ENCODE data around the gene BACE2.
"Not testable (repeated sequence)": the region's sequence is repeated elsewhere in the genome, so short reads cannot be mapped to it uniquely, and the experiment has no call there.

BACE2 gene

DNA sequence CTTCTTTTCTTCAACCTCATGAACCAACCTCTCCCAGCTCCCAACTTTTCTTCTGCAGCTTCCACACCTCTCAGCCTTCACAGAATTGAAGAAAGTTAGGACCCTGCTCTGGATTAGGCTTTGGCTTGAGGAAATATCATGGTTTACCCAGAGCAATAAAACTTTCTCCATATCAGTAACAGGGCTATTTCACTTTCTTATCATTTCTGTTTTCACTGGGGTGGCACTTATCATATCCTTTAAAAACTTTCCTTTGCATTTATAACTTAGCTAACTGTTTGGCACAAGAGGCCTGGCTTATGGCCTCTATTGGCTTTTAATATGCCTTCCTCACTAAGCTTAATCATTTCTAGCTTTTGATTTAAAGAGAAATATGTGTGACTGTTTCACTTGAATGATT is 139.3 kb downstream of the BACE2 start:
- no peak overlapping the region for H3K9ac ChIP-seq (ENCODE audit: low read depth, low read length)
- no peak overlapping the region for H3K4me2 ChIP-seq (ENCODE audit: insufficient read depth, low read length)
- DNase-seq (no peak), ATAC-seq (ENCODE audit: insufficient read depth, low read depth) (no peak)
- no peak overlapping the region for H3K27ac ChIP-seq (ENCODE audit: low read length)
- H3K27me3 ChIP-seq (ENCODE audit: insufficient read depth, low read length, poor library complexity), result no peaks in the 10 kb centered on the region
- H3K9me3 ChIP-seq (ENCODE audit: insufficient read depth, low read length, severe bottlenecking), result no peaks in the 10 kb centered on the region
- no peak overlapping the region for H2AFZ ChIP-seq (ENCODE audit: low read depth, low read length)
- no peak for TF ChIP-seq EZH2 (IDR thresholded peaks at IDR 0.05; ENCODE audit: borderline replicate concordance, low read depth, low read length, severe bottlenecking)
- TF ChIP-seq, protein P1, sequence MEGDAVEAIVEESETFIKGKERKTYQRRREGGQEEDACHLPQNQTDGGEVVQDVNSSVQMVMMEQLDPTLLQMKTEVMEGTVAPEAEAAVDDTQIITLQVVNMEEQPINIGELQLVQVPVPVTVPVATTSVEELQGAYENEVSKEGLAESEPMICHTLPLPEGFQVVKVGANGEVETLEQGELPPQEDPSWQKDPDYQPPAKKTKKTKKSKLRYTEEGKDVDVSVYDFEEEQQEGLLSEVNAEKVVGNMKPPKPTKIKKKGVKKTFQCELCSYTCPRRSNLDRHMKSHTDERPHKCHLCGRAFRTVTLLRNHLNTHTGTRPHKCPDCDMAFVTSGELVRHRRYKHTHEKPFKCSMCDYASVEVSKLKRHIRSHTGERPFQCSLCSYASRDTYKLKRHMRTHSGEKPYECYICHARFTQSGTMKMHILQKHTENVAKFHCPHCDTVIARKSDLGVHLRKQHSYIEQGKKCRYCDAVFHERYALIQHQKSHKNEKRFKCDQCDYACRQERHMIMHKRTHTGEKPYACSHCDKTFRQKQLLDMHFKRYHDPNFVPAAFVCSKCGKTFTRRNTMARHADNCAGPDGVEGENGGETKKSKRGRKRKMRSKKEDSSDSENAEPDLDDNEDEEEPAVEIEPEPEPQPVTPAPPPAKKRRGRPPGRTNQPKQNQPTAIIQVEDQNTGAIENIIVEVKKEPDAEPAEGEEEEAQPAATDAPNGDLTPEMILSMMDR (IDR thresholded peaks at IDR 0.05; ENCODE audit: borderline replicate concordance, extremely low read depth, low read length, poor library complexity, severe bottlenecking), result no peak
- no peak overlapping the region for H3K4me3 ChIP-seq (ENCODE audit: low read depth in 1 of 2, low read length in 2 of 2)
- H3K36me3 ChIP-seq (ENCODE audit: insufficient read depth, low read length), result no peaks in the 10 kb centered on the region
- no peaks in the 10 kb centered on the region for H4K20me1 ChIP-seq (ENCODE audit: insufficient read depth, low read length)
- H3K79me2 ChIP-seq (ENCODE audit: insufficient read depth, low read length), result no peaks in the 10 kb centered on the region
- no peaks in the 10 kb centered on the region for H3K4me1 ChIP-seq (ENCODE audit: insufficient read depth, low read length)

DNA sequence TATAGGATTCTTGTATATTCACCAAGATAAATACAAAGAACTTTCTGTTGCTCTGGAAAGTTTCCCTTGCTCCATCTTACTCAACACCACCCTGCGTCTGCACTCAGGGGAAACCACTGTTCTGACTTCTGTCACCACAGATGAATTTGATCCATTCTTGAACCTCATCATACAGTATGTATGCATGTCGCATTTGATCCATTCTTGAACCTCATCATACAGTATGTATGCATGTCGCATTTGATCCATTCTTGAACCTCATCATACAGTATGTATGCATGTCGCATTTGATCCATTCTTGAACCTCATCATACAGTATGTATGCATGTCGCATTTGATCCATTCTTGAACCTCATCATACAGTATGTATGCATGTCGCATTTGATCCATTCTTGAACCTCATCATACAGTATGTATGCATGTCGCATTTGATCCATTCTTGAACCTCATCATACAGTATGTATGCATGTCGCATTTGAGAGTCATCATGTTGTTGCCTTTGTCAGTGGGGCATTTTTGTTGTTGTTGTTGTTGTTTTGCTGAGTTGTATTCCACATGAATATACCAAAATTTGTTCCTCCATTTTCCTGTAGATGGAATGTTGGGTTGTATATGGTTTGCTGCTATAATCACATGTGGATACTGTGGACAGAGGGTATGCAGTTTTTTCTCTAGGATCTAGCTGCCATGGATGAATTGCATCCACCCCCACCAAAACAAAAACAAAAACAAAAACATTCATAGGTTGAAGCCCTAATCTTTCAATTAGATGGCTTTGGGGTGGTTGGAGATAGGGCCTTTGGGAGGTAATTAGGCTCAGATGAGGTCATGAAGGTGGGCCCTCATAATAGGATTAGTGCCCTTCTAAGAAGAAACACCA is 145.6 kb downstream of the BACE2 start:
- not testable (repeated sequence) for H3K4me3 ChIP-seq (ENCODE audit: low read depth in 1 of 2, low read length in 2 of 2); H3K27ac ChIP-seq (ENCODE audit: low read length); H3K4me1 ChIP-seq (ENCODE audit: insufficient read depth, low read length); H3K79me2 ChIP-seq (ENCODE audit: insufficient read depth, low read length); H3K9ac ChIP-seq (ENCODE audit: low read depth, low read length); H3K9me3 ChIP-seq (ENCODE audit: insufficient read depth, low read length, severe bottlenecking); DNase-seq; ATAC-seq (ENCODE audit: insufficient read depth, low read depth); H4K20me1 ChIP-seq (ENCODE audit: insufficient read depth, low read length); H3K4me2 ChIP-seq (ENCODE audit: insufficient read depth, low read length); H3K36me3 ChIP-seq (ENCODE audit: insufficient read depth, low read length); H3K27me3 ChIP-seq (ENCODE audit: insufficient read depth, low read length, poor library complexity); H2AFZ ChIP-seq (ENCODE audit: low read depth, low read length)

DNA sequence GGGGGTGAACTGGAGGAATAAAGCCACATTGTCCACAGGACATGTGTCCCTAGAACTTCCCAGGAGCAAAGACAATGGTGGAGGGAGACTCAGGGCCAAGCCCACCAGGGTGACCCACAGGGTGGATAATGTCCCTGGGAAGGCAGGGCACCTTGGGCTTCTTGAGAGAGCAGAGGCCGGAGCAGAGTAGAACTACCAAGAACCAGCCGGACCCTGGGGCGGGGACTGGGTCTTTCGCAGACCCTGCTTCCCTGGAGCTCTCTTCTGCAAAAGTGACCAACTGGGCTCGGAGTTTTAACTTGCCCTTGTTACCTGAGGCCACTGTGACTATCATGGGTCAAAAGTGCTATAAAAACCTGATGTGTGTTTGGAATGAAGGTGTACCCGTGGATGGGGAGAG is 147.8 kb downstream of the BACE2 start:
- Histone ChIP-seq H3K36me3 (ENCODE audit: insufficient read depth, low read length) (no peaks in the 10 kb centered on the region), H3K4me2 (ENCODE audit: insufficient read depth, low read length) (no peak overlapping the region), H3K27ac (ENCODE audit: low read length) (no peak overlapping the region), H3K9ac (ENCODE audit: low read depth, low read length) (no peak overlapping the region), H3K9me3 (ENCODE audit: insufficient read depth, low read length, severe bottlenecking) (no peaks in the 10 kb centered on the region), H3K4me1 (ENCODE audit: insufficient read depth, low read length) (0 out of 2 replicates have a peak, but pooled peaks cover 2% of the 10 kb centered on the region), H3K27me3 (ENCODE audit: insufficient read depth, low read length, poor library complexity) (no peaks in the 10 kb centered on the region), H2AFZ (ENCODE audit: low read depth, low read length) (no peak overlapping the region), H3K79me2 (ENCODE audit: insufficient read depth, low read length) (no peaks in the 10 kb centered on the region), H4K20me1 (ENCODE audit: insufficient read depth, low read length) (no peaks in the 10 kb centered on the region), H3K4me3 (ENCODE audit: low read depth in 1 of 2, low read length in 2 of 2) (no peak overlapping the region)
- TF ChIP-seq, protein P1 (IDR thresholded peaks at IDR 0.05; ENCODE audit: borderline replicate concordance, extremely low read depth, low read length, poor library complexity, severe bottlenecking), result no peak
- no peak for TF ChIP-seq EZH2 (IDR thresholded peaks at IDR 0.05; ENCODE audit: borderline replicate concordance, low read depth, low read length, severe bottlenecking)
- ATAC-seq (ENCODE audit: insufficient read depth, low read depth) (no peak), DNase-seq (no peak)

DNA sequence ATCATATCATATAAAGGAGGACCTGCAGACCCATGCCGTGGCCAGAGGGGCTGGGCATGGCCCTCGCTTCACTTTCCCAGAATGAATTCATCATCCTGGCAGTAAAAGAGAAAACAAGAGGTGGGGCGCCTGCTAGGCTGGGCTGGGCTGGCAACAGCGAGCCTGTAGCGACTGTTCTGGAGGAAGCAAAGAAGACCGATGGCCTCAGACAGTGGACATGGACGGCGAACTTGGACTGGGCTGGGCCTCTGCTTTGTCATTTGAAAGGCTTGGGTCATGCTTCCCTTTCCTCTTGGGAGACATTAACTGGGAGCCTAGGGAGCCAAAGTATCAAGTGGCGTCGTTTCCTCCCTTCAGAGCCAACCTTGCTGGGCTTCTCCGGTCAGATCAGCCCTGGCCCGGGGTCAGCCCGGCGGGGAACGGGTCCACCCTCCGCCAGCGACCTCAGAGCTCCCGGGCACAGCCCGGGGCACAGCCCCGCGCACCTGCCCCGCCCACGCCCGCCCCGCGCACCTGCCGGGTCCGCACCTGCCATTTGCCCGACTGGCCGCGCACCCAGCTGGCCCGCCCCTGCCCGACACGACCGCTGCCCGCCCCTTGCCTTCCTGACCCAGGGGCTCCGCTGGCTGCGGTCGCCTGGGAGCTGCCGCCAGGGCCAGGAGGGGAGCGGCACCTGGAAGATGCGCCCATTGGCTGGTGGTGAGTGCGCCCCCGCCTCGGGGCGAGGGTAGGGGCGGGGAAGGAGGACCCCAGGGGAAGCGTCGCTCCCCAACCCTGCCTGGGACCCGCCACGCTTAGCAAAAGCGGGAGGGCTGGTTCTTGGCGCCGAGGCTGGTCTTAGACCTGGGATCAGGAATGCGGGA is 148.5 kb downstream of the BACE2 start, which contains the start of gene FAM3B:
Gene FAM3B (plus strand): TSS at position 602 of the 863 bp plus-strand sequence. CDS start 79 bp downstream, at position 681.
- DNase-seq (no peak), ATAC-seq (ENCODE audit: insufficient read depth, low read depth) (no peak)
- Histone ChIP-seq H3K27ac (ENCODE audit: low read length) (no peak within 1 kb of the TSS), H3K36me3 (ENCODE audit: insufficient read depth, low read length) (no peaks in the 10 kb centered on the region), H3K9ac (ENCODE audit: low read depth, low read length) (no peak within 1 kb of the TSS), H2AFZ (ENCODE audit: low read depth, low read length) (no peak within 1 kb of the TSS), H3K27me3 (ENCODE audit: insufficient read depth, low read length, poor library complexity) (no peaks in the 10 kb centered on the region), H4K20me1 (ENCODE audit: insufficient read depth, low read length) (no peaks in the 10 kb centered on the region), H3K79me2 (ENCODE audit: insufficient read depth, low read length) (no peaks in the 10 kb centered on the region), H3K9me3 (ENCODE audit: insufficient read depth, low read length, severe bottlenecking) (no peaks in the 10 kb centered on the region), H3K4me2 (ENCODE audit: insufficient read depth, low read length) (no peak within 1 kb of the TSS), H3K4me3 (ENCODE audit: low read depth in 1 of 2, low read length in 2 of 2) (no peak within 1 kb of the TSS), H3K4me1 (ENCODE audit: insufficient read depth, low read length) (peaks cover 9% of the 10 kb centered on the region; the same call in 1 of the 2 replicates)
- TF ChIP-seq EZH2 (IDR thresholded peaks at IDR 0.05; ENCODE audit: borderline replicate concordance, low read depth, low read length, severe bottlenecking), result no peak
- TF ChIP-seq, protein P1 (IDR thresholded peaks at IDR 0.05; ENCODE audit: borderline replicate concordance, extremely low read depth, low read length, poor library complexity, severe bottlenecking), result no peak
